Astrocyte (in vitro differentiated cells and primary cell): Measurements from ENCODE around the gene CDH13.

Experiments
- EZH2 ChIP-seq: IDR thresholded peaks from 2 replicates; pipeline ENCODE4 v1.6.1; 2012; ENCODE audit warnings: mild to moderate bottlenecking, low read length, inconsistent platforms; ENCODE audit not compliant: insufficient read depth
- TF ChIP-seq, protein P1 (sequence below): IDR thresholded peaks from 2 replicates; pipeline ENCODE4 v1.5.1; 2011; ENCODE audit warnings: low read depth, mild to moderate bottlenecking, inconsistent platforms, low read length, moderate library complexity; ENCODE audit not compliant: insufficient read depth

DNA sequence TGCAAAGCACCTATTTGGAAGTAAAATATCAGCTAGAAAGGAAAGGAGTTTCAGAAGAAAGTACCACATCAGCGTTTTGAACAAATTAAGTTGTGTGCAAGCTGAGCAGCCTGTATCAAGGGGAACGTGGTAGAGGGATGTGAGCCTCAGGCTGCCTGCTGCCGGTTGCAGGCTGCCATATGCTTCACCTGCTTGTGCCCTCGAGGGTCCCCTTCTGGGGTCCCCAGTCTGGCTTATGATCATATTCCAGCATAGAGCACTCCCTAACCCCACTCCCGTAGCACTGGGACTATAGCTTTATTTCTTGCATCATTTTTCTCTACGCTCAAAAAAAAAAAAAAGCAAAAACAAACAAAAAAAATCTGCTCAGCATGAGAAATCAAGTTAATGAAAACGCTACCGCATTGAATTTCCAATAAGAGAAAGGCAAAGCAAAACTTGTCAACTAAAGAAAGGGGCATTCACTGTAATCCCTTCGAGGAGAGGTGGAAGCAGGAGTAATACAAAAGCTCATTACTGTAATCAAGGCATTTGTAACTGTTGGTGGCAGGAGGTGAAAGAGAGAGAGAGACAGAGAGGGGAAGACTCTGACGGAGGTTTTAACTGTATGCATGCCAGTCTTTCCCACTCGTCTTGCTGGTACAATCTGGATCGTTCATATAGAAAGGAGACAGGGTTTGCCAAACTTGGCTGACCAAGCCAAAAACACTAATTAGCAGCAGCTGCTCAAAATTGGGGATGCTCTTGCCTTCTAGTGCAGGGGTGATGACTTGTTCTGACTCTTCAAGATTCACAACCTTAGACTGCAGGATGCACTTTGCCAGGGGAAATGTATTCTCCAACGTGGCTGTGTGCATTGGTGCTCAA, 922.8 kb downstream of the CDH13 start:
- TF ChIP-seq, protein P1, sequence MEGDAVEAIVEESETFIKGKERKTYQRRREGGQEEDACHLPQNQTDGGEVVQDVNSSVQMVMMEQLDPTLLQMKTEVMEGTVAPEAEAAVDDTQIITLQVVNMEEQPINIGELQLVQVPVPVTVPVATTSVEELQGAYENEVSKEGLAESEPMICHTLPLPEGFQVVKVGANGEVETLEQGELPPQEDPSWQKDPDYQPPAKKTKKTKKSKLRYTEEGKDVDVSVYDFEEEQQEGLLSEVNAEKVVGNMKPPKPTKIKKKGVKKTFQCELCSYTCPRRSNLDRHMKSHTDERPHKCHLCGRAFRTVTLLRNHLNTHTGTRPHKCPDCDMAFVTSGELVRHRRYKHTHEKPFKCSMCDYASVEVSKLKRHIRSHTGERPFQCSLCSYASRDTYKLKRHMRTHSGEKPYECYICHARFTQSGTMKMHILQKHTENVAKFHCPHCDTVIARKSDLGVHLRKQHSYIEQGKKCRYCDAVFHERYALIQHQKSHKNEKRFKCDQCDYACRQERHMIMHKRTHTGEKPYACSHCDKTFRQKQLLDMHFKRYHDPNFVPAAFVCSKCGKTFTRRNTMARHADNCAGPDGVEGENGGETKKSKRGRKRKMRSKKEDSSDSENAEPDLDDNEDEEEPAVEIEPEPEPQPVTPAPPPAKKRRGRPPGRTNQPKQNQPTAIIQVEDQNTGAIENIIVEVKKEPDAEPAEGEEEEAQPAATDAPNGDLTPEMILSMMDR, result no peak
- no peak for TF ChIP-seq EZH2
